Hepatocyte (in vitro differentiated cells): Measurements from ENCODE around the gene GALNT4.

ENCODE experiments used
- EZH2 ChIP-seq: fragments of 200-600 bp; sonication (generic); IDR thresholded peaks from 2 replicates; pipeline ENCODE4 v1.6.1; 2016; ENCODE audit warnings: antibody characterized with exemption, mild to moderate bottlenecking, borderline replicate concordance
- EZH2phosphoT487 ChIP-seq: fragments of 200-600 bp; sonication (generic); IDR thresholded peaks from one replicate; pipeline ENCODE4 v1.6.1; 2018; ENCODE audit warnings: antibody characterized with exemption, mild to moderate bottlenecking, low read depth, moderate library complexity; ENCODE audit not compliant: unreplicated experiment, severe bottlenecking
- TF ChIP-seq, protein P1 (sequence below): fragments of 200-600 bp; sonication (generic); IDR thresholded peaks from 2 replicates; pipeline ENCODE4 v1.5.1; 2016; ENCODE audit warnings: antibody characterized with exemption, mild to moderate bottlenecking; ENCODE audit not compliant: poor library complexity

DNA sequence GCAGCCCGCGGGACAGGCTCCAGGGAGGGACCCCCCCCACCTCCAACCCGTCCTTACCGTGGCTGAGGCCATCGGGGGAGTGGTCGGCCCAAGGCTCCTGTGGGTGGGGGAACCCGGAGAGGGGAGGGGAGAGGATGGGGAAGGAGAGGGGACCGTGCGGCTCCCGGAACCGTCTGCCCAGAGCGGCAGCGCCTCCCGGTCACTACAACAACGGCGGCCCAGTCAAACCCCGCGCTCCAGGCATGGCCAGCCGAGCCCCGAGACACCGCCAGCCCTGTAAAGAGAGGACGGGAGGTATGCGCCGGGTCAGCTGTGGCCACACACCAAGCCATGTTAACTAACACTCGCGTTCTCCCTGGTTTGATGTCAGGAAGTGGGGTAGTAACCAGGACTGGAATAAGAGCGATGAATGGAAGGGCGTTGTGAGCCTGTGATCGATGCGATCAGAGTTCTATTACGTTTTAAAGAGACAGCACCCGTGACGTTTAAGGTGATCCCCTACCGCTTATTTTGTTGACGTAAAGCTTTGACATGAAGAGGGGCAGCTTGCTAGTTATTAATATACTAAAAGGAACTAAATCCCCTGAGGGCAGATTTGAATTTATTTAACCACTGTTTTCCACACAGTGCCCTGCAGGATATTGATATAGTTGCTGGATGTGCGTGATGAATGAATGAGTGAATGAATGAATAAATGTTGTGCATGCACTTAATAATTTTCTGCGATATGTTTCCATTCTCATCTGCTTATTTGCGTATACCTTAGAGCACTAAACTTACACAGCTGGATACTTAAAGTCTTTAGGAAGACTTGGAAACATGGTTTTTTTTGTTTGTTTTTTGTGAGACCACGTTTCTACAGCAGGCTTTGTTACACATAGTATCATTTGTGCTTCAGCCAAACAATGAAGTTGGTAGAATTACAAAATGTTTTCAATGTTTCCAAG, 1.5 kb upstream of the GALNT4 start, which contains the start of gene POC1B:
- TF ChIP-seq, protein P1, sequence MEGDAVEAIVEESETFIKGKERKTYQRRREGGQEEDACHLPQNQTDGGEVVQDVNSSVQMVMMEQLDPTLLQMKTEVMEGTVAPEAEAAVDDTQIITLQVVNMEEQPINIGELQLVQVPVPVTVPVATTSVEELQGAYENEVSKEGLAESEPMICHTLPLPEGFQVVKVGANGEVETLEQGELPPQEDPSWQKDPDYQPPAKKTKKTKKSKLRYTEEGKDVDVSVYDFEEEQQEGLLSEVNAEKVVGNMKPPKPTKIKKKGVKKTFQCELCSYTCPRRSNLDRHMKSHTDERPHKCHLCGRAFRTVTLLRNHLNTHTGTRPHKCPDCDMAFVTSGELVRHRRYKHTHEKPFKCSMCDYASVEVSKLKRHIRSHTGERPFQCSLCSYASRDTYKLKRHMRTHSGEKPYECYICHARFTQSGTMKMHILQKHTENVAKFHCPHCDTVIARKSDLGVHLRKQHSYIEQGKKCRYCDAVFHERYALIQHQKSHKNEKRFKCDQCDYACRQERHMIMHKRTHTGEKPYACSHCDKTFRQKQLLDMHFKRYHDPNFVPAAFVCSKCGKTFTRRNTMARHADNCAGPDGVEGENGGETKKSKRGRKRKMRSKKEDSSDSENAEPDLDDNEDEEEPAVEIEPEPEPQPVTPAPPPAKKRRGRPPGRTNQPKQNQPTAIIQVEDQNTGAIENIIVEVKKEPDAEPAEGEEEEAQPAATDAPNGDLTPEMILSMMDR = no peak
- TF ChIP-seq EZH2 (no peak), EZH2phosphoT487 (no peak)
